ENCODE measurements around the gene CDK14.

The CDK14 gene

DNA sequence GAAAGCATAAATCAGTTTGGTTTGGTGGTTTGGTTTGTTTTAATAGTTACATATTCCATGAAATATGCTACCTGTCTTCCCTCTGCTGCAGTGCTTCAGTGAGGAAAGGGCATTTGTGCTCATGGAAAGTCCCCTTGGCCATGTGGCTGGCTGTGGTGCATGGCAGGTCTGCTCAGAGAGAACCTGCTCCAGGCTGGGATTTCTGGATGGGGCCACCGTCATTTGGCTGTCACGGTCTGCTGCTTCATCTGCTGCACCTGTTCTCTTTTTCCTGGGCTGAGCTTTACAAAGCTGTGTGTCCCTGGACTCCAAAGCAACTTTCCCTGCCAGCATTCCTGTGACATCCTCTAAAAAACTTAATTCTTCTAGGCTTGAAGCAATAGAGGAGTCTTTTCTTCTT lies 8.9 kb downstream of the CDK14 start:
- H3K36me3 ChIP-seq (ENCODE audit: control insufficient read depth in 1 of 2, insufficient read depth in 2 of 2, low read length in 2 of 2) = peaks cover 0 to 1% of the 10 kb centered on the region in 2 experiments
- H3K4me3 ChIP-seq (ENCODE audit: low read depth, low read length) = no peak overlapping the region
- H2BK120ac ChIP-seq (ENCODE audit: insufficient read depth, low read length, poor library complexity) = no peak overlapping the region
- no peak overlapping the region for H3K23ac ChIP-seq (ENCODE audit: low read length)
- no peaks in the 10 kb centered on the region for H3K79me2 ChIP-seq (ENCODE audit: control insufficient read depth, insufficient read depth, low read length, poor library complexity)
- H3K4ac ChIP-seq (ENCODE audit: low read depth, low read length) = no peak overlapping the region
- WGBS (ENCODE audit: extremely low coverage, insufficient coverage, insufficient read length) = no CpG with 5 or more reads among the region's 2 CpGs
- H2BK5ac ChIP-seq (ENCODE audit: low read depth, low read length, poor library complexity) = no peak overlapping the region
- no peaks in the 10 kb centered on the region for H3K9me3 ChIP-seq (ENCODE audit: insufficient read depth, low read depth, low read length)
- no peaks in the 10 kb centered on the region for H3K79me1 ChIP-seq (ENCODE audit: low read length)
- H4K91ac ChIP-seq (ENCODE audit: low read depth, low read length) = no peak overlapping the region
- no peak overlapping the region for H3K27ac ChIP-seq (ENCODE audit: low read depth, low read length)
- H2BK12ac ChIP-seq (ENCODE audit: low read length) = no peak overlapping the region
- no peak overlapping the region for H3K4me2 ChIP-seq (ENCODE audit: low read length)
- no peak overlapping the region for H2AK5ac ChIP-seq (ENCODE audit: low read length)
- no peak overlapping the region for H3K18ac ChIP-seq (ENCODE audit: low read length)
- H3K27me3 ChIP-seq (ENCODE audit: insufficient read depth, low read length) = no peaks in the 10 kb centered on the region
- H3K4me1 ChIP-seq (ENCODE audit: control insufficient read depth in 1 of 2, insufficient read depth in 2 of 2, low read length in 2 of 2) = no peaks in the 10 kb centered on the region
- H2AFZ ChIP-seq (ENCODE audit: insufficient read depth, low read length, poor library complexity) = no peak overlapping the region
- no peak overlapping the region for H3K14ac ChIP-seq (ENCODE audit: low read length)
- no peak overlapping the region for H4K12ac ChIP-seq (ENCODE audit: low read depth, low read length)
- DNase-seq = no peak
- no peak overlapping the region for H3K9ac ChIP-seq (ENCODE audit: low read length)
- H4K8ac ChIP-seq (ENCODE audit: low read depth, low read length) = no peak overlapping the region

DNA sequence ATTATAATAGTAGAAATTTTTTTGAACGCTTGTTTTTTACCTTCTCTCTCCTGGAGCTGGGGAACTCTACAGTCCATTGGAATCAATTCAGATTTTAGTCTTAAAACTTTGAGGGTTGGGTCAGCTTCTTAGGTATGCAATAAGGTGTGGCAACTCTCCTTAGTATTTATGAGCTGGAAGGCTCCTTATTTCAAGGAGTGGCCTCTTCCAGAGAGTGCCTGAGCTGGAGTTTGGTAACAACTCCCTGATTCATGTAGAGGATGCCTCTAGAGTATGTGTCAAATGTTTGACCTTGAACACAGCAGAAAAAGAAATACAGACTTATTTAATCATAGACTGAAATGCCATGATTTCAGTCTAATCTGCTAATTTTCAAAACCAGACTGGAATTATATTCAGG lies 11.1 kb downstream of the CDK14 start:
- Histone ChIP-seq H3K36me3 (ENCODE audit: control insufficient read depth in 1 of 2, insufficient read depth in 2 of 2, low read length in 2 of 2) (peaks cover 0 to 1% of the 10 kb centered on the region in 2 experiments), H3K9me3 (ENCODE audit: insufficient read depth, low read depth, low read length) (no peaks in the 10 kb centered on the region), H4K8ac (ENCODE audit: low read depth, low read length) (no peak overlapping the region), H3K79me2 (ENCODE audit: control insufficient read depth, insufficient read depth, low read length, poor library complexity) (no peaks in the 10 kb centered on the region), H3K27ac (ENCODE audit: low read depth, low read length) (no peak overlapping the region), H2AK5ac (ENCODE audit: low read length) (no peak overlapping the region), H3K4me3 (ENCODE audit: low read depth, low read length) (no peak overlapping the region), H3K4ac (ENCODE audit: low read depth, low read length) (no peak overlapping the region), H3K79me1 (ENCODE audit: low read length) (no peaks in the 10 kb centered on the region), H3K27me3 (ENCODE audit: insufficient read depth, low read length) (no peaks in the 10 kb centered on the region), H2BK120ac (ENCODE audit: insufficient read depth, low read length, poor library complexity) (no peak overlapping the region), H3K4me2 (ENCODE audit: low read length) (no peak overlapping the region), H2BK12ac (ENCODE audit: low read length) (no peak overlapping the region), H2AFZ (ENCODE audit: insufficient read depth, low read length, poor library complexity) (no peak overlapping the region), H3K14ac (ENCODE audit: low read length) (no peak overlapping the region), H4K91ac (ENCODE audit: low read depth, low read length) (no peak overlapping the region), H3K9ac (ENCODE audit: low read length) (no peak overlapping the region), H3K4me1 (ENCODE audit: control insufficient read depth in 1 of 2, insufficient read depth in 2 of 2, low read length in 2 of 2) (no peaks in the 10 kb centered on the region), H4K12ac (ENCODE audit: low read depth, low read length) (no peak overlapping the region), H3K23ac (ENCODE audit: low read length) (no peak overlapping the region), H2BK5ac (ENCODE audit: low read depth, low read length, poor library complexity) (no peak overlapping the region), H3K18ac (ENCODE audit: low read length) (no peak overlapping the region)
- no peak for DNase-seq
- WGBS (ENCODE audit: extremely low coverage, insufficient coverage, insufficient read length) = no CpG with 5 or more reads among the region's 1 CpG

DNA sequence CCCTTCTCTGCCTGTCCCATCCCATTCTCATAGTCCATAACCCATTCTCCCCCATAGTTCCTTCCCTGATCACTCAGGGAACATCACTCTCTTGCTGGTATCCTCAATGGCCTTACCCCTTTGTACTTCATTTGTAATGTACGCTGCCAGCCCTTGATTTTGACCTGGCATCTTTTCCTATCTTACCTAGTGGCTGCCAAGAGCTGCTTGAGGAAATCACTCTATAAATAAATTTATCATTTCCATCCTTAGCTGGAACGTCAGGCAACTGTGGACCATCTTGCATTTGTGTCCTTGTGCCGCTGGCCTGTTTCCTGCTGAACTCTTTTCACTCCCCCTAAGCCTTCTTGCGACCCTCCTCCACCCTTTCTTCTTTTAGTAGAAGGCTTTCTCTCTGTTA lies 14.0 kb downstream of the CDK14 start:
- Histone ChIP-seq H3K23ac (ENCODE audit: low read length) (no peak overlapping the region), H3K27me3 (ENCODE audit: insufficient read depth, low read length) (no peaks in the 10 kb centered on the region), H2BK12ac (ENCODE audit: low read length) (no peak overlapping the region), H2AK5ac (ENCODE audit: low read length) (no peak overlapping the region), H2BK120ac (ENCODE audit: insufficient read depth, low read length, poor library complexity) (no peak overlapping the region), H3K4ac (ENCODE audit: low read depth, low read length) (no peak overlapping the region), H3K9me3 (ENCODE audit: insufficient read depth, low read depth, low read length) (no peaks in the 10 kb centered on the region), H3K79me2 (ENCODE audit: control insufficient read depth, insufficient read depth, low read length, poor library complexity) (no peaks in the 10 kb centered on the region), H3K4me1 (ENCODE audit: control insufficient read depth in 1 of 2, insufficient read depth in 2 of 2, low read length in 2 of 2) (no peaks in the 10 kb centered on the region), H4K8ac (ENCODE audit: low read depth, low read length) (no peak overlapping the region), H2BK5ac (ENCODE audit: low read depth, low read length, poor library complexity) (no peak overlapping the region), H3K36me3 (ENCODE audit: control insufficient read depth in 1 of 2, insufficient read depth in 2 of 2, low read length in 2 of 2) (no peaks in the 10 kb centered on the region), H3K14ac (ENCODE audit: low read length) (no peak overlapping the region), H3K27ac (ENCODE audit: low read depth, low read length) (no peak overlapping the region), H3K4me3 (ENCODE audit: low read depth, low read length) (no peak overlapping the region), H3K18ac (ENCODE audit: low read length) (no peak overlapping the region), H4K12ac (ENCODE audit: low read depth, low read length) (no peak overlapping the region), H4K91ac (ENCODE audit: low read depth, low read length) (no peak overlapping the region), H3K79me1 (ENCODE audit: low read length) (no peaks in the 10 kb centered on the region), H2AFZ (ENCODE audit: insufficient read depth, low read length, poor library complexity) (no peak overlapping the region), H3K4me2 (ENCODE audit: low read length) (no peak overlapping the region), H3K9ac (ENCODE audit: low read length) (no peak overlapping the region)
- no CpG with 5 or more reads among the region's 4 CpGs for WGBS (ENCODE audit: extremely low coverage, insufficient coverage, insufficient read length)
- DNase-seq = no peak

DNA sequence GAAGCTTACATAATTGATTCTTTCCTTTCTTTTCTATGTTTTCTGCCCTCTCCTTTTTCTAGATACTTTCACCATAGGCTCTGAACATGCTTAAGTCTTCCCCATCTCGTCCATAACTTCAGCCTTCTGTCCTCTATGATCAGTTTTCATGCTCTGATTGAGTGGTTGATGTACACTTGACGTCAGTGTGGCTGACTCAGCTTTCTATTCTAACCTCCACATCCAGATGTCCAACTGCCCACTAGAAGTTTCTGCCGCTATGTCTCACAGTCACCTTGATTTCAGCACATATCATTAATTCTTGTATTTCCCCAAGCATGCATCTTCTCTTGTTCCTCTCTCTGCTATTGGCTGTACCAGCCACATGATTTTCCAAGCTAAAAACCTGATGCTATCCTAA lies 15.0 kb downstream of the CDK14 start:
- no peak overlapping the region for H2AFZ ChIP-seq (ENCODE audit: insufficient read depth, low read length, poor library complexity)
- H3K36me3 ChIP-seq (ENCODE audit: control insufficient read depth in 1 of 2, insufficient read depth in 2 of 2, low read length in 2 of 2) = no peaks in the 10 kb centered on the region
- no CpG with 5 or more reads among the region's 3 CpGs for WGBS (ENCODE audit: extremely low coverage, insufficient coverage, insufficient read length)
- DNase-seq = no peak
- H3K14ac ChIP-seq (ENCODE audit: low read length) = no peak overlapping the region
- H2AK5ac ChIP-seq (ENCODE audit: low read length) = no peak overlapping the region
- H3K9ac ChIP-seq (ENCODE audit: low read length) = no peak overlapping the region
- no peaks in the 10 kb centered on the region for H3K27me3 ChIP-seq (ENCODE audit: insufficient read depth, low read length)
- no peaks in the 10 kb centered on the region for H3K79me2 ChIP-seq (ENCODE audit: control insufficient read depth, insufficient read depth, low read length, poor library complexity)
- H3K79me1 ChIP-seq (ENCODE audit: low read length) = no peaks in the 10 kb centered on the region
- no peak overlapping the region for H2BK120ac ChIP-seq (ENCODE audit: insufficient read depth, low read length, poor library complexity)
- H3K4me2 ChIP-seq (ENCODE audit: low read length) = no peak overlapping the region
- H3K4me3 ChIP-seq (ENCODE audit: low read depth, low read length) = no peak overlapping the region
- no peak overlapping the region for H3K4ac ChIP-seq (ENCODE audit: low read depth, low read length)
- no peaks in the 10 kb centered on the region for H3K9me3 ChIP-seq (ENCODE audit: insufficient read depth, low read depth, low read length)
- H4K12ac ChIP-seq (ENCODE audit: low read depth, low read length) = no peak overlapping the region
- no peak overlapping the region for H4K91ac ChIP-seq (ENCODE audit: low read depth, low read length)
- no peak overlapping the region for H4K8ac ChIP-seq (ENCODE audit: low read depth, low read length)
- H2BK5ac ChIP-seq (ENCODE audit: low read depth, low read length, poor library complexity) = no peak overlapping the region
- no peak overlapping the region for H2BK12ac ChIP-seq (ENCODE audit: low read length)
- H3K27ac ChIP-seq (ENCODE audit: low read depth, low read length) = no peak overlapping the region
- H3K23ac ChIP-seq (ENCODE audit: low read length) = no peak overlapping the region
- H3K4me1 ChIP-seq (ENCODE audit: control insufficient read depth in 1 of 2, insufficient read depth in 2 of 2, low read length in 2 of 2) = no peaks in the 10 kb centered on the region
- H3K18ac ChIP-seq (ENCODE audit: low read length) = no peak overlapping the region
